ENCODE measurements around the gene ITPKC. TPM values are rescaled to one million over a fixed set of nuclear protein-coding genes. Genes with fewer than 3 reads are reported as not detected.
"Not testable (repeated sequence)": the region's sequence is repeated elsewhere in the genome, so short reads cannot be mapped to it uniquely, and the experiment has no call there.

The ITPKC gene
- total RNA-seq, 2 experiments from 2014 or later: 5.2 to 5.7 TPM

GRCh38 chr19:40774916-40775631 lies 58.2 kb downstream of the ITPKC start, which contains the start of gene MIA:
Gene MIA (plus strand): TSS chr19:40775521. CDS start chr19:40775543, 22 bp downstream.
- ChIA-PET POLR2A (no interaction called here), CTCF (interaction anchor here (0.8 kb wide), 1 partner anchor 19 kb away, joined by 3 read pairs; no protein-coding TSS in a partner anchor)

GRCh38 chr19:40775632-40776022 lies 58.7 kb downstream of the ITPKC start:
- ChIA-PET CTCF (interaction anchor here (0.8 to 2.0 kb wide), 2 partner anchors 20 to 142 kb away, joined by 3 to 4 read pairs; no protein-coding TSS in a partner anchor), POLR2A (no interaction called here)

GRCh38 chr19:40776364-40776763 lies 59.5 kb downstream of the ITPKC start:
- ChIA-PET CTCF (interaction anchor here (1.1 to 3.7 kb wide), 5 partner anchors 20 to 142 kb away, joined by 3 to 20 read pairs (median 4); partner anchors contain the start of genes COQ8B and ITPKC), POLR2A (interaction anchor here (3.2 kb wide), 1 partner anchor 23 kb away, joined by 40 read pairs; no protein-coding TSS in a partner anchor)

- ChIA-PET CTCF (interaction anchor here (0.6 to 3.7 kb wide), 13 partner anchors 15 to 1641 kb away, joined by 3 to 20 read pairs (median 6); partner anchors contain the start of genes ACTMAP, COQ8B, EGLN2 and ITPKC), POLR2A (interaction anchor here (0.6 to 3.2 kb wide), 8 partner anchors 14 to 648 kb away, joined by 3 to 40 read pairs (median 10); partner anchors contain the start of genes ACTMAP, EGLN2, NUMBL and SNRPA)
Measured at GRCh38 chr19:40776932-40777644, 60.2 kb downstream of the ITPKC start.

GRCh38 chr19:40777645-40777936 lies 60.7 kb downstream of the ITPKC start:
- POLR2A ChIA-PET: interaction anchor here (0.6 to 3.2 kb wide), 11 partner anchors 13 to 647 kb away, joined by 3 to 40 read pairs (median 10); partner anchors contain the start of genes ACTMAP, EGLN2, NUMBL and SNRPA
- CTCF ChIA-PET: interaction anchor here (0.6 to 3.7 kb wide), 12 partner anchors 14 to 1641 kb away, joined by 3 to 20 read pairs (median 6); partner anchors contain the start of genes ACTMAP, COQ8B, EGLN2 and ITPKC

GRCh38 chr19:40777937-40778705 lies 61.2 kb downstream of the ITPKC start, which contains the start of gene RAB4B:
Gene RAB4B (plus strand): TSS chr19:40778247. CDS start chr19:40778376, 129 bp downstream.
- POLR2A ChIA-PET: interaction anchor here (0.6 to 3.2 kb wide), 15 partner anchors 9 to 311 kb away, joined by 3 to 40 read pairs (median 7); partner anchors contain the start of genes ACTMAP, COQ8B, EGLN2 and ITPKC
- CTCF ChIA-PET: interaction anchor here (0.6 to 3.7 kb wide), 18 partner anchors 13 to 1640 kb away, joined by 3 to 20 read pairs (median 5); partner anchors contain the start of genes ACTMAP, COQ8B, EGLN2 and ITPKC

GRCh38 chr19:40778706-40779284 lies 61.9 kb downstream of the ITPKC start:
- CTCF ChIA-PET: interaction anchor here (0.7 to 3.7 kb wide), 14 partner anchors 12 to 144 kb away, joined by 3 to 20 read pairs (median 6); partner anchors contain the start of genes ACTMAP, EGLN2 and SNRPA
- POLR2A ChIA-PET: interaction anchor here (0.5 to 3.2 kb wide), 12 partner anchors 8 to 334 kb away, joined by 3 to 40 read pairs (median 4); partner anchors contain the start of genes ACTMAP, COQ8B, EGLN2 and ITPKC

- ChIA-PET POLR2A (no interaction called here), CTCF (no interaction called here)
Measured at GRCh38 chr19:40780582-40780981, 63.7 kb downstream of the ITPKC start.

- ChIA-PET POLR2A (no interaction called here), CTCF (interaction anchor here (0.6 to 0.7 kb wide), 2 partner anchors 11 to 211 kb away, joined by 3 to 4 read pairs; no protein-coding TSS in a partner anchor)
Measured at GRCh38 chr19:40781140-40781539, 64.2 kb downstream of the ITPKC start.

GRCh38 chr19:40783711-40784110 lies 66.8 kb downstream of the ITPKC start:
- CTCF ChIA-PET: no interaction called here
- POLR2A ChIA-PET: no interaction called here

GRCh38 chr19:40784146-40784545 lies 67.2 kb downstream of the ITPKC start:
- CTCF ChIA-PET: interaction anchor here (1.3 kb wide), 1 partner anchor 23 kb away, joined by 4 read pairs; no protein-coding TSS in a partner anchor
- POLR2A ChIA-PET: not testable (repeated sequence)

- CTCF ChIA-PET: interaction anchor here (1.3 kb wide), 1 partner anchor 21 kb away, joined by 4 read pairs; no protein-coding TSS in a partner anchor
- POLR2A ChIA-PET: interaction anchor here (0.9 kb wide), 1 partner anchor 21 kb away, joined by 3 read pairs; no protein-coding TSS in a partner anchor
Measured at GRCh38 chr19:40785526-40785925, 68.6 kb downstream of the ITPKC start.

- ChIA-PET CTCF (interaction anchor here (0.6 to 1.6 kb wide), 2 partner anchors 42 to 151 kb away, joined by 5 to 6 read pairs; no protein-coding TSS in a partner anchor), POLR2A (interaction anchor here (0.6 to 0.9 kb wide), 3 partner anchors 8 to 21 kb away, joined by 3 to 4 read pairs (median 4); no protein-coding TSS in a partner anchor)
Measured at GRCh38 chr19:40786060-40787037, 69.4 kb downstream of the ITPKC start.

All from activated CD8-positive, alpha-beta memory T cell treated with anti-CD3 and anti-CD28 coated beads for 36 hours (primary cell).